Central memory CD4-positive, alpha-beta T cell (primary cell): ENCODE data around the gene SIGLEC1.

Experiments
- DNase-seq: peaks from one replicate; pipeline ENCODE4 v3.0.0; 2022

SIGLEC1 gene

DNA sequence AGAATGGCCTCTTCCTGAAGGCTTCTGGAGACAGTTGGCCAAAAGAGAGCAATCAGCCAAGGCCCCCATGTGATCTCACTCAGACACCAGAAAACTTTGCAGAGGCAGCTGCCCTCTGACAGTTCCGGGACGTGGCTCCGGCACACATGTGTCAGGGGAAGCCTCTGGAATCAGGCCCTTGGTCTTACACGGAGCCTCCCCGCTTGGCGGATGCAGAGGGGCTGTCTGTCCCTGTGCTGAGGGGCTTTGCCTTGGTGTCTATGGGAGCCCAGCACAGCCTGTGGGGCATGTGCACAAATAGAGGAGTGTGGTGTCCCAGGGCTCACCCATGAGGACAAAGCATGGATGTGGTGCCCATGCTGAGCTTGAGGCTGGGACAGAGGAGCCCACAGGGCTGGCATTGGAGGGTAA lies 13.8 kb downstream of the SIGLEC1 start:
- no peak for DNase-seq

DNA sequence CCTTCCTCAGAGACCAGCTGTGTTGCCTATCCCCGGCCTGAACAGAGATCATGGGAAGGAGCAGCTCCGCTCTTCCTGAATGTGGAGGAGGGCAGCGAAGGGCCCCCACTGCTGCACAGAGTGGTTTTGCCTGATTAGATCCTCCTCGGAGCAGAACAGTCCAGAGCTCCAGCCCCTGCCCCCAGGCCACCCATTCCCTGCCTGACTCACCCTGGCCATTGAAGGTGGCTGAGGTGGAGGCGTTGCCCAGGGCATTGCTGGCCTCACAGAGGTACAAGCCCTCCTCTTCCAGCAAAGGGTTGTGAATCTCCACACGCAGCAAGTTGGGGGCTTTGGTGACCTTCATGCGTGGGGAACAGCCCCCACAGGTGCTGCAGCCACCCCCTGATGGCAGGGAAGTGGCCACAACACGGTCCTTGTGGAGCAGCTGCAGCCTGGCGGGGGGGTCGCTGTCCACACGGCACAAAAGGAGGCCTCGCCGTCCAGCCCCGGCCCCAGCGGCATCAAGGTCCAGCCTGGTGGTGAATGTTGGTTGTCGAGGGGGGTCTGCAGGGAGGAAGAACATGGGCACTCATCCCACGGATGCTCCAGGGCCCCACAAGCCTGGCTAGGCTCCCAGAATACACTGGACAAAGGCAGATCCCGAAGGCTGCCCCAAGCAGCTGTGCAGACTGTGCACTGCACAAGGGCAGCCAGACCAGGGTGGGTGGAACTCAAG lies 14.7 kb downstream of the SIGLEC1 start:
- no peak for DNase-seq

DNA sequence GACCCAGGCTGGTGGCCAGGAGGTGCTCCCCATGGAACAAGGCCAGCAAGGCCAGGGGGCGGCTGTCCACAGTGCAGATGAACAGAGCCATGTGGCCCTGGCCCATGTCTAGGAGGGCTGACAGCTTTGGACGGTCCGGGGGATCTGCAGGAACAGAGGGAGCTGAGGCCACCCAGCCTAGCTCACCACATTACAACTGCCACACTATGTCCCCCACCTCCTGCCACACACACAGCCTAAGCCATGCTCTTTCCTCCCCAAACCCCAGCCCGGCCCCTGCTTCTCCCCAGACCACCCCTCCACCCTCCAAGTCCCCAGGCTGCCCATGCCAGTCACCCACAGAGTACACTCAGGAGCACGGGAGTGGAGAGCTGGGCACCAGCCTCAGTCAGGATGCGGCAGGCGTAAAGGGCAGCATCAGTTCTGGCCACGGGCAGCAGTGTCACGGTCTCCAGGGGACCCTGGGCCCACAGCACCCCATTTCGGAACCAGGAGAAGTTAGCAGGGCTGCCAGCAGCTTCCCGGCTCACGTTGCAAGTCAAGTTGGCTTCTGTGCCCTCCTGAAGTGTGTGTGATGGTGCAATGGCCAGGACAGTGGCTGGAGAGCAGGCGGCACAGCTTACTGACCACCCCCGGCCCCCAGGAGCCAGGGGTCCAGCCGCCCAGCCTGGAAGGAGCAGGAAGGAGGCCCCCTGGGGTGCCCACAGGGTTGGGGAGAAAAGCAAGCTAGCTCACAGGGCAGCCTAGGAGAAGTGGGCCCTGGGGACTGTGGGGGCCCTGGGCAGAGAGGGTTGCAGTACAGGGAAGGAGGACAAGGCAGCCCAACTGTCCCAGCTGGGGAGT lies 15.4 kb downstream of the SIGLEC1 start:
- no peak for DNase-seq

DNA sequence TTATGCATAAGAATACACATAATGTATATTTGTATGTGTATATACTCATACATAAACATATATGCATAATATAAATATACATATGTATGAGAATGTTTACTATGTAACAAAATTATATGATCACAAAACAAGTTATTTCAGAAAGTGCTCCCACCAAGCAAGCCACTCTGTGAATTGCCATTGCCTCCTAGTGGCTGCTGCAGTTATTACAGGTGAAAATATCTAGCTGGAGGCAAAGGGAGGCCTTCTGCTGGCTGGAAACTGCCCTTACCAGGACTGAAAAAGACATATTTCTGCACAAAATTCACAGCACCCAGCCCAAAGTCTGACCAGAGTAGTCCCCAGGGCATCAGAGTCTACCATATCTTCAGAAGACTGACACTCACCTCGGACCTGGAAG lies 16.2 kb downstream of the SIGLEC1 start:
- no peak for DNase-seq

DNA sequence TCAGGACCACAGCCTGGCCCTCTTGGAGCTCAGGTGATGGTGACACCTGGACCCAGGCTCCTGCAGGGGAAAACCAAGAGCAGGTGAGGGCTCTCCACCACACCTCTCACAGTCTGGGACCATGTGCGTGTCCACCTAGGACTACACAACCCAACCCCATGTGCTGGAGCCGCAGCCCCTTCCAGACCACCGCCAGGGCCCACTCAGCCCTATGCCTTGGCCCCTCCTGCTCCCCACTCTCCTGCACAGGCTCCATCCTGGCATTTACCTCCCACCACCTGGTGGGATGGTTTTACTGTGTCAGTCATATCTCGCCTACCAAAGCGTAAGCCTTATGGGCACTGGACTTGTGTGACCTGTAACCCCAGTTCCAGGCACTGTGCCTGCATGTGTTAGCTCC lies 17.5 kb downstream of the SIGLEC1 start:
- DNase-seq = no peak

DNA sequence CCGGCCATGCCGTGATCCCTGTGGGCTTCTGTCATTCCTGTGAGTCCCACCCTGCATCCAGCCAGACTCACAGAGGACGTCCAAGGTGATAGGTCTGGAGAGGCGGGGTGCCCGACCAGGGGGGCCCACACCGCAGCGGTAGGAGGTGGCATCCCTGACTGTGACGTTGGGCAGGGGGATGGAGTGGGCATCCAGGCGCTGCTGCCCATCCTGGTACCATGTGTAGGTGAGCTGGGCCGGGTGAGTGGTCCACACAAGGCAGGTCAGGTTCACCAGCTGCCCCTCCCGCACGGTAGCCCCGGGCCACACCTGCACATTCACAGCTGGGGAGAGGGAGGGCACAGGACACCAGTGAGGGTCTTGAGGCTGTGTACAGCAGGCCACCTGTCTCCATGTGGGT lies 19.0 kb downstream of the SIGLEC1 start:
- no peak for DNase-seq

DNA sequence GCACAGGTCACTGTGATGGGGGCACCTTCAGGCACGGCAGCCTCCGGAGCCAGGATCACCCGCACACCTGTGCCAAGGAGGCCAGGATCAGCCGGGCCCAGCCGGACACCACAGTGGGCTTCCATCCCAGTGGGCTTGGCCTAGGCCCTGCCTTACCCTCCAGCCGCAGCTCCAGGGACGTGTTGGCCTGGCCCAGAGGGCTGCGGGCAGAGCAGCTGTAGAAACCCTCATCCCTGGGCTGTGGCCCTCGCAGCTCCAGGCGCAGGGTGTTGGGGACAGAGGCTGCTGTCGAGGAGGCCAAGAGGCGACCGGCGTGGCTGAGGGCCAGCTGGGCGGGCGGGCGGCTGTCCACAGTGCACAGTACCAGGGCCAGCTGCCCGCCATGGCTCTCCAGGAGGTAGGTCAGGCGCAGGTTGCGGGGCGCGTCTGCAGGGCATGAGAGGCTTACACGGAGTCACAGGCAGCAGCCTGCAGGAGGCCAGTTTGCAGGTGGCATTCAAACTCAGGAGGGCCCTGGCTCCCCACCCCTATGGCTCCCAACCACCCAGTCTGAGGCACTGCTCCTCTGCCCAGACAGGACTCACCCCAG lies 19.6 kb downstream of the SIGLEC1 start:
- DNase-seq = no peak

DNA sequence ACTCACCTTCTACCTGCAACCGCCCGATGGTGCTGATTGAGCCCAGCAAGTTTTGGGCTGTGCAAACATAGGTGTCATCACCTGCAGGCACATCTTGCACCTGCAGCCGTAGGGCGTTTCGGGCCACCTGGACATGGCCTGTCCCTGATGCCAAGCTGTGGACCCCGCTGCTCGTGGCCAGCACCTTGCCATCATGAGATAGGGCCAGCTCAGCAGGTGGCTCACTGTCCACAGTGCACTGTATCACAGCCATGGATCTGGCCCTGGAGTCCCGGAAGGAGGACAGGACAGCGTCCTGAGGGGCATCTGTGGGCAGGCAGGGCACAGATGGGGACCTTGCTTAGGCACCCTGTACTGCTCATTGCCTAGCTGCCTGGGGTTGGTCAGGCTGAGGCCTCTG lies 20.5 kb downstream of the SIGLEC1 start:
- DNase-seq = no peak

DNA sequence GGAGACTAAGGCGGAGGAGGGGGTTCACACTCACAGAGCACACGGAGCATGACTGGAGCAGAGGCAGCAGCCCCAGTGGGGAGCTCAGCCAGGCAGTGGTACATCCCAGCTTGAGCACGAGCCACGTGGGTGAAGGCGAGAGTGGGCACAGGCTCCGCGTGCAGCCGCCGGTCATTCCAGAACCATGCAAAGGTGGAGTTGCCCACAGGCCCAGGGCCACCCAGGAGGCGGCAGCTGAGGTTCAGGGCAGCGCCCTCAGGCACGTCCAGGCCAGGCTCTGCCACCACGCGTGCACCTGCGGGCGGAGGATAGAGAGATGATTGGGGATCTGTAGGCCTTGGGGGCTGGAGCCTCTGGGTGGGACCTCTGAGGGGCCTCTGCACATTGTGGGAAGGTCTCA lies 21.1 kb downstream of the SIGLEC1 start:
- DNase-seq = no peak

DNA sequence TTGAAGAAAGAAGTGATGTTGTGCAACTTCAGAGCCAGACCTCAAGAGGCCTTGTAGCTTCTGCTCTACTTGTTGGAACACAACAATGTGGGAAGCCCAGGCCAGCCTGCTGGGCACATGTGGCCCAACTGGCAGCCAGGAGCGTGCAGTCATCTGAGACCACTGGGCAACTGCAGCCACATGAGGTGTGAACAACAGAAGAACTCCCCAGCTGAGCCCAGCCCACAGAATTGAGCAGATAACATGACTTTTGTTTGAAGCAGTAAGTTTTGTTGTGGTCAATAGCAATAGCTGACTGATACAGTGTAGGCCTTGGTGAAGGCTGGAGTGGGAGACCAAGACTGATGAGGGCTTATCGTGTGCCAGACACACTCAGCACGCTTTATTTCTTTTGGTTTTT lies 22.0 kb downstream of the SIGLEC1 start:
- DNase-seq = no peak

DNA sequence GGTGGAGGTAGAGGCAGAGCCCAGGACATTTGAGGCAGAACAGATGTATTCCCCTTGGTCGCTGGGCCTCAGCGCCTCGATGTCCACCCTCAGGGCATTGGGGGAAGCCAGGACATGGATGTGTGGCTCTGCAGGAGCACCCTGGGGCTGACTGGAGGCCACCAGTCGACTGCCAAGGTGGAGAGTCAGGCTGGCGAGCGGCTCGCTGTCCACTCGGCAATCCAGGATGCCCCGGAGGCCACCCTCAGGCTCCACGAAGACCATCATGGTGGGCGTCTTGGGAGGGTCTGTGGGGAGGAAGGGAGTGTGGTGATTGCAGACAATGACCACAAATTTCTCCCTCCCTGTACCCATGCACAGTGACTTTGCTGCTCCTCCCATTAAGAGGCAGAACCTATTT lies 22.4 kb downstream of the SIGLEC1 start:
- DNase-seq = no peak

DNA sequence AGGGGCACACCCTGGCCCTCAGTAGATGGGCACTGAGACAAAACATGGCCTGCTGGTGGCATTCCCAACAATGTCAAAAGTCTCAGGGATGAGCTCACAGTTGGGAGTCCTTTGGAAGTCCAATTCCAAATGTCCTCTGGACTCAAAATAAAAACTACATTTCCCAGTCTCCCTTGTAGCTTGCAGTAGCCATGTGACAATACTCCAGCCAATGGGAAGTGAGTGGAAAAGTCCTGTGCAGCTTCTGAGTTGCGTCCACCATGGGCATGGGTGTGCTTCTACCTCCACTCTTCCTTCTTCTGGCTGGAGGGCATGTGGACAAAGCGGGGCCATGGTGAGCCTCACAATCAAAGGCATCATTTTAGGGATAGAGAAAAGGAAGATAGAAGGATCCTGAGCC lies 24.7 kb downstream of the SIGLEC1 start:
- no peak for DNase-seq

DNA sequence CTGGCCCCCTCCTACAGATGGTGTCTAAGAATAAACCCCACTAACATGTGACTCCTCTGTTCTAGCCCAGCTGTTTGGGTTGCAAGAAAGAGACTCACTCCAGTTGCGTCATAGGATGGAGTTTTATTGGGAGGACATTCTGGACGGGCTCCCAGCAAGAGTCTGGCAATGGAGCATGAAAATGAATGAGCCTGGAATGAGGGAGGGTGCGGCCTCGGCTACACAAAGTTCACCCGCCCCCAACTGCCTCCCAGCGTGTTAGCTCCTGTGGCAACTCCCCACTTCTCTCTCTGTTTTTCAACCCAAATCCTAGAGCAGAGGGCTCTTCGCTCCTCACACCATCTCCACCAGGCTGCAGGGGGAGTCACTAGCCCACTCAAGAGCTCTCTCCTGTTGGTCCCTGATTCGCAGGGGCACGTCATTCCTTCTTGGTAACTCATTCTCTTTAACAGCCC lies 25.5 kb downstream of the SIGLEC1 start:
- DNase-seq = no peak

DNA sequence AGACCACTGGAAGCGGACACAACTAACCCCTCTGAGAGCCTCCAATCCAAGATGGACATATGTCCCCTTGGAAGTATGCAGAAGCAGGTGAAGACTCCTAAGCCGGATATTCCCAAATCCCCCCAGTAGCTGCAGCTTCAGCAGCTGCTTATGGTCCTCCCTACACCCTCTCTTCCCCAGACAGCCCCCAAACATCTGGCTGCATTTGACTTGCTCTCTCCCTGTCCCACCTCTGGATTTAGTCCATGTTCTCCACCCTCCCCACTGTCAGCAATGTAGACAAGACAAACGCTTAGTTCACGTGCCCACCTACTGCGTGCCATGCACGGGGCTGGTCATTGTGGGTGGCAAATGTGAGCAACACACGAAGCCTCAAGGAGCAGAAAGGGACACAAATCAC lies 26.0 kb downstream of the SIGLEC1 start:
- no peak for DNase-seq

DNA sequence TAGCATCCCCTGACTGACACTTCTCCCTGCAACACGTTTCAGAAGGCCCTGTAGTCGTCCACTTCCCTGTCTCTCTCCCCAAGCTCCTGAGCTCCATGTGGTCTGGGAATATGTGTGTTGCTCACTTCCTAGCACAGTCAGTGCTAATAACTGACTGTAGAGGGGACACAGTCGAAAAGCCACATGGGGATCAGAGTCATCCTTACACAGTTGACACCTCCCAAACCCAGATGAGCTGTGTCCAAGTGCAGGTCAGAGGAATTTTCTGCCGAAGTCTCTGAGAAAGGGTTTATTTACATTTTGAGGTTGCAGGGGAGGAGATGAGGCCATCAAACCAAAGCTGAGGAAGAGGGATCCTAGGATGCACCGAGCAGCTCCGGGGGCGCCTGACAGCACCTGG lies 27.1 kb downstream of the SIGLEC1 start:
- DNase-seq = no peak

DNA sequence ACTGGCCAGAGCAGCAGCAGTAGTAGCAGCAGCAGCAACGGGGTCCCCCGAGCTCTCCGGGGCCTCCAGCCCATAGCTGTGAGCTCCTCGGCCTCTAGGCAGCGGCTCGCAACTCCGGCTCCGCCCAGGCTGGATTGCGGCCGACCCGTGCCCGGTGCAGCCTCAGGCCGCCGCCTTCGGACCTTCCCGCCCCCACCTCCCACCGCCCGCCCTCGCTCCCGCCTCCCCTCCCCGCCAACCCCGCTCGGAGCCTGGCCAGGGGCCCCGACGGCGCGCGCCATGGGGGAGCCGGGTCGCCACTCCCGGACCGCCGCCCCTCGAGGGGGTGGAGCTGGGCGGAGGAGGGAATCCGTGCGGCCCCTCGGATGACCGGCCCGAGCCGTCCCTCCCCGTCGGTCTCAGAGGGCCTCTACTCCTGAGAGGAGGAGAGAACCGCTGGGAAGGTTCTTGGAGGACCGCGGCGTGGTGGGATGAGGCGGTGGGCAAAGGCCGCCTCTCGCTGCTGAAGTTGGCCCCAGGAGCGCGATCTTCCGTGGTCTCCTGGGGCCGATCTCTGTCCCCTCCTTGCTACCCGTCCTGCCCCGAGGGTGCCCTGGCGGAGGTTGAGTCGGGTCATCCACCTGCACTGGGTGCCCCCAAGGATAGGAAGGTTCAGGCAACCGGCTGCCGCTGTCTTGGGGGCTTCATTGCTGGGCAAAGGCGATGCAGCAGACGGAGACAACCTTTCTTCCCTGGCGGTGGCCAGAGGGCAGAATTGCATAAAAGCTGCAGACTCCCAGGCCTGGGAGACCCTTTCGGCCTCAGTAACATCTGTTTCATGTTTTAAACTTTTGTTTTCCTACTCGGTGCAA lies 30.2 kb downstream of the SIGLEC1 start, which contains the start of gene ADAM33:
Gene ADAM33, minus strand, starts transcription at position 80 of the 851 bp plus-strand sequence. Its CDS starts 6 bp downstream, at position 74.
- DNase-seq = no peak

DNA sequence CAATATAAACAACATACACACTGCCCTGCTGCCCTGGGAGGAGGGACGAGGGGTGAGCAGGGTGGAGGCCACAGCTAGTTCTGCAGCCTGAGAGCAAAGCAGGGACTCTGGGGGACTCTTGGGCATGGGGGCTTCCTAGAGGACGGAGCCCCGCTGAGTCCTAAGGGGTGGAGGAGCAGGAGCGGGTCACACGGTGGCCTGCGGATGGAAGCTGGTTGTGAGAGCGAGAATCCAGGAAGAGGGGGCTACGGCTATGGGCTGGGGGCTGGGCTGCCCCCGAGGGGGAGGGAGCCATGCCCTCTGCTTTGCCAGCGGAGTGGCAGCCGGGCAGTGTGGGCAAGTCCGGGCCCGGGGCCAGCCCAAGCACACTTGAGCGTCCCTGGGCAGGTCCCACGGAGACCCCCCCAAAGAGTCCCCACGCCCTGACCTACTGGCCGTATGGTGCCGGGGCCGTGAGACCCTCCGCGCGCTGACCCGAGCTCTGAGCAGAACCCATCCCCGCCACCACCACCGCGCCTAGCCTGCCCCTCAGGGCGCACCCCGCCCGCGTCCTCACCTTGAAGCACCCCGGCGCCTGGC lies 31.0 kb downstream of the SIGLEC1 start:
- DNase-seq = no peak

DNA sequence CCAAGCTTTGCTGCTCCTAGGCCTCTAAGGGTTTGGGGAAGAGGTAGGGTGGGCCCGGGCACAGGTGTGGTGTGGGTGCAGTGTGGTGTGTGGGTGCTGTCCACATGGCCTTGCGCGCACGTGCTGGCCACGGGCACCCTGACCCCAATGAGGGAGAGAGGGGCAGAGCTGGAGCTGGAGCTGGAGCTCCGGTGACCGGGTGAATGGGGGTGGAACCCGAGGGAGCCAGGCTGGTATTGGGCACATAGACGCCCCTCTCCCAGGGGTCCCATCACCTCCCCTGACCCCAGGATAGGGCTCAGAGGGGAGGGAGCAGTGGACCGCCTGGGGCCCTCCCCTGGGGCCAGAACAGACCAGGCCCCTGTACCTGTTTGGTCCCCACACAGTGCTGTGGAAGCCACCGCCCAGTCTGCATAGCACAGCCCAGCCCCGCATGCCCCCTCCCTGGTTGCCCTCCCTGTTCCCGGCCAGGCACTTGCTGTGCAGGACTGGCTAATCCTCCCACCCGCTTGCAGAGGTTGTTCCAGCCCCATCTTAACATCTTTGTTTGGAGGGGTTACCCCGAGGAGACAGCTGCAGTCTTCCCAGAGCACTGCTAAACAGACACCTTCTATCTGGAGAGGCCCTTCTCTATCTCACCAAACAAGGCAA lies 31.6 kb downstream of the SIGLEC1 start:
- DNase-seq = no peak

DNA sequence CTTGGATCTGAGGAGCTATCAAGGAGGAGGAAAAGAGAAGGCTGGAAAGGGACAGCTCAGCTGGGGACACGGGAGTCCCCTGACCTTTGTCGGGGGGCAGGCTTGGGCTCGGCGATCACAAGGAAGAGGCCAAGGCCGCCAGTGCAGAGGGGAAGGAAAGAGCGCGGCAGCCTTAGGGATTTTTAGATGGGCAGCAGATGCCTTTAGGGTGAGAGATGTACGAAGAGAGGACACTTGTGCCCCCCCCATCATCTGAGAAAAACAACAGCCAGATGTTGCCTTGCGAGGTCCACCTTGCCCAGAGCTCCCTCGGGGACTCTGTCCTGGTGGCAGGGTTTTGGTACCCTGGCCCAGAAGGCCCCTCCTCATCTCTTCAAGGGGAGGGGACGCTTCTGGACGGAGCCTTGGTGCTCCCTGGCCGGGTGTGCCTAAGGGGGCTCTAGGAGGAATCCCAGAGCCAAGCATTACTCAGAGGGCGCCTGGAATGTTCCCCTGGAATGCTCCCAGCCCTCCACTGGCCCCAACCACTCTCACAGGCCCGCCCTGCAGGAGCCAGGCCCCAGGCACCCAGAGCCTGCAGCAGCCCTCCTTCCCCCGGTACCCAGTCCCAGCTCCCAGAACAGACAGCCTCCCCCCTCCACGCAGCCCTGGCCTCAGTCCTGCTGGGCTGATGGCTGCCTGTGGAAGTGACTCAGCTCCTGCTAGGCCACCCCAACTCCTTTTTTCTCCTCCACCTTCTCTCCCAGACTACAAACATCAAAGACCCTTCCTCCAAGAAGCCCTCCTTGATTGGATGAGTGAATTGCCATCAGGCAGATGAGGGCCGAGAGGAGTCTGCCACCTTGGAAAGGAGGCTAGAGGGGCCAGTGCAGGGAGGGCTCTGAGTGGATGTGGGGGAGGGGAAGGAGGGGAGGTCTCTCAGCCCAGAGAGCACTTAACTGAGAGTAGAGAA lies 32.4 kb downstream of the SIGLEC1 start:
- DNase-seq = no peak

DNA sequence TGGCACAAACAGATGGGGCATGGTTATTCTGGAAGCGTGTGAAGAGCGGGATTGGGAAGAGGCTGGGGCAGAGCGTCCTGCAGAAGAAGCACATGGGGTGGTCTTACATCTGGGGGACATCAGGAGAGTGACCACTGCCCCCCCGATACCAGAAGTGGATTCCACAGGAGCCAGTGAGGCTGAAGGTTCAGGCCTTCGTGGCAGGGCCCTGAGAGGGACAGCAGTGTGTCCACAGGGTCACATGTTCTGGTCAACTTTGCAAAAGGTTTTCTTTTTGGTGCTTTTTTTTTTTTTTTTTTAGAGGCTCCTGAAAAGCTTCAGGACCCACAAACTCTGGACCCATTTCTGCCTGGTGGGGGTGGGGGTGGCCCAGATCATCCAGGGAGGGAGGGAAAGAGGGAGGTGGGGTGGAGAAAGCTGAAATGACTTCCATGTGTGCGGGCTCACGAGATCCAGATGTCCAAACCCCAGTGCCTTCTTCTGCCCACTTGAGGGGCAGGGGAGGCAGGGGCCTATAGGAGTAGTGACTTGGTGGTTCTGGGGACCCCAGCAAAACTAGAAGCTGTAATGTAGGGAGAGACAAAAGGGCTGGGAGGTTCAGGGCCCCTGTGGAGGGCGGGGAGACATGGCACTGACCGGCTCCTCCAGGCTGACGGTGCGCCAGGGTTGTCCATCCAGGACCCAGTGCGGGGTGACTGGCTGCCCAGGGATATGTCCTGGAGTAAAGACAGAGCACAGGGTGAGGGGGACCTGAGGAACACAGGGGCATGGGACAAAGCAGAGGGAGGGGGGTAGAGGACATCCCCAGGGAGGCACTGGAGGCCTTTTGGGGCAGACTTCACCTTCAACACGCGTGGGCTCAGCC lies 33.3 kb downstream of the SIGLEC1 start:
- no peak for DNase-seq
